HG03097 (cell line): ENCODE results near the gene SIK3.
A peak's percentile ranks its signal among the peaks of the same experiment; 100 is the strongest.

Experiments used
- ATAC-seq: cut with Tn5 transposase; IDR thresholded peaks from one replicate; pipeline ENCODE4 v1.9.1; 2021; ENCODE audit not compliant: unreplicated experiment, low FRiP score

SIK3 gene

DNA sequence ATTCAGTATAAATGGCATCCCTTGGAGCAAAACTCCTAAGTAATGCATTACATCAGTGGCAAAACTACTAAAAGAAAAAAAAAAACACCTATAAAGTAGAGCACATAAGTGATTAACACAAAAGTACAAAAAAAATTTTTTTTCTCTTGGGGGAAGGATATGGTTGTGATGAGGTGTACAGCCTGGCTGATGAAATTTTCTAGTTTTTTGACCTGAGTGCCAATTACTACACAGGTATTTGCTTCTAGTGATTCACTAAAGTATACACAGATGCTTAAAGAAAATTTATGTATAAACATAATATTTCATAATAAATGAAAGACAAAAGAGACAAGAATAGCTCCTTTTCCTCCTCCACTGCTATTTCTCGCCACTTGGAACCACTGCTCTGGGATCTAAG, 189.0 kb downstream of the SIK3 start:
- ATAC-seq, result no peak

DNA sequence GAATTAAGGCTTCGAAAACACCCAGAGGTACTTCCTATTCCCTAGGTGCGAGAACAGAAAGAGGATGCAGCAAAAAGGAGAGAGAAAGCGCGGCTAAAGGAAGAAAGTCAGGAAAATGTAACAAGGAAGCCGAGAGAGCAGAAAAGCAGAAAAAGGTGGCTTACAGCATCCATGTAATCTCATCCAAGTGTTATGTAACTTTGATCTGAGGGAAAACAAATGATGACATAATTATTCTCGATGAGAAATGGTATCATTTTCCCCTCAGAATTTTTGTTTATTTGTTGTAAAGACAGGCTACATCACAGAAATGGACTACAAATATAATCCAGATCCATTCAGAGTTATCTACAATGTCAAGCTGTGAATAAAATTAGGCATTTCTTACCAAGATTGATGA, 191.7 kb downstream of the SIK3 start:
- ATAC-seq, result no peak

DNA sequence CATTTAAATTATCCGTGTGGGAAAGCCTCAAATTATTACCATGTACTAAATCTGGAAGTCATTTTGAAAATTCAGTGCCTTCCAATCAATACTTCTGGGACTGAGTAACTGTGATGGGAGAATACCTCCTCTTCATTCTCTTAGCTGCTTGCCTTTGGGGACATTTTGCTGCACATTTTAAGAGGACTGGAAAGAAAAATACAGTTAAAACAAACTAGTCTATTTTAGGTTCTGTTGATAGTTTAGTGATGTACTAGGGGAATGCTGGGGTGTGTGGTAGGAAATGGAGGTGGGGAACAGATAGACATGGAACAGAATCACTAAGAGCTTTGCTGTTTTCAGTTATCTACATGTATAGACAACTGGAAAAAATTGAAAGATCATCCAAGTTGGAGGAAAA, 195.1 kb downstream of the SIK3 start:
- no peak for ATAC-seq

- no peak for ATAC-seq
Measured at GRCh38 chr11:116901964-116902688, 196.1 kb downstream of the SIK3 start.

- no peak for ATAC-seq
Measured at GRCh38 chr11:116901211-116901610, 197.0 kb downstream of the SIK3 start.

- ATAC-seq, result no peak
Measured at GRCh38 chr11:116896211-116896610, 202.0 kb downstream of the SIK3 start.

DNA sequence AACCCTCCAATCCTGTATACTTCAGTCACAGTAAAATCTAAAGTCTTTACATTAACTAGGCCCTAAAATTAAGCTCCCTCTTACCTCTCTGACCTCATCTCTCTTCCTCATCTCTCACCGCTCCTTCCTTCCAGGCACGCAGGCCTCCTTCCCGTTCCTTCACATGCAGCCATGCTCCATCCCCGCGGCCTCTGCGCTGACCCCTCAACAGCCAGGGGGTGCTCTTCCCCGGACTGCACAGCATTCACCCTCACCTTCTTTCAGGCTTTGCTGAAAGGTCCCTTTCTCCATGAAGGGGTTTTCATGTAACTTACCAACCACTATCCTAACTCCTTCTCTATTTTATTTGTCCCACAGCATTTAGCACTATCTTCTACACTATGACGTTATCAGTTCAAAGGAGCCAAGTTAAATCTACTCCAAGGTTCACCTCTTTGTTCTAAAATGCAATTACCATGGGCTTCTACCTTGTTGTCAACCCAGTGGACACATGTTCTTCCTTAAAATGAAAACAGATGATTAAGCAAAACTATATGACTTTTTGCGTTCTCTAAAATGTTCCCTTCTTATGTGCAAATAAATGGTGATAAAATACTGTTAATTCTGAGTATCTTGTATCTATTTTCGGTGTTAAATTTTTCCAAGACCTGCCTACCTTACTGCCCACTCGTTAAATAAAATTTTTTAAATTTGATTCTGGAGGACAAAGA, 203.0 kb downstream of the SIK3 start:
- no peak for ATAC-seq

- no peak for ATAC-seq
Measured at GRCh38 chr11:116893906-116894305, 204.3 kb downstream of the SIK3 start.

DNA sequence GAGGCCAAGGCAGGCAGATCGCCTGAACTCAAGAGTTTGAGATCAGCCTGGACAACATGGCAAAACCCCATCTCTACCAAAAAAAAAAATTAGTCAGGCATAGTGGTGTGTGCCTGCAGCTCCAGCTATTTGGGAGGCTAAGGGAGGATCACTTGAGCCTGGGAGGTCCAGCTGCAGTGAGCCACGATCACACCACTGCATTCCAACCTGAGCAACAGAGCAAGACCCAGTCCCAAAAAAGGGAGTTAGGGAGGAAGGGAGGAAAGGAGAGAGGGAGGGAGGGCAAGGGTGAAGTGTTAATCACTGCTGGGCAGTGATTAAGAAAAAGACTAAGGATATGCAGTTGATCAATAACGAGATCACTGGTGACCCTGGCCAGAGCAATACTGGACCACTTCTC, 204.8 kb downstream of the SIK3 start:
- no peak for ATAC-seq

- ATAC-seq, result no peak
Measured at GRCh38 chr11:116892374-116892773, 205.9 kb downstream of the SIK3 start.

GRCh38 chr11:116891746-116892145, 206.5 kb downstream of the SIK3 start:
- ATAC-seq, result no peak

DNA sequence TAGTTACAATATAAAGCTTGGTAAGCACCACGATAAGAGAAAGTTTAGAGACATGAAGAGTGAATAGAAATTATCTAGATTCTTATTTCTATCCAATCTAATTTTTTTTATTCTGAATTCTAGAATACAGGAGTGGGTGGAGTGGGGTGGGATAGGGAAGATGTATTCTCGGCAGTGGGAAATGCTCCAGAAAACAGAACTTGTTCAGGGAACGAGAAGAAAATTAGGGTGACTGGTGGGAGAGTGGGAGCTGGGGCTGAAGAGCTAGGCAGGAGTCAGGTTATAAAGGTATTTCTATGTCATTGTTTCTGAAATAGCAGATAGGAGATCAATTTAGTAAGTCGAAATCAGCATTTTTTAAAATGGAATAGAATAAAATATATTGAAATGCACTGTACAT, 207.6 kb downstream of the SIK3 start:
- ATAC-seq, result no peak

DNA sequence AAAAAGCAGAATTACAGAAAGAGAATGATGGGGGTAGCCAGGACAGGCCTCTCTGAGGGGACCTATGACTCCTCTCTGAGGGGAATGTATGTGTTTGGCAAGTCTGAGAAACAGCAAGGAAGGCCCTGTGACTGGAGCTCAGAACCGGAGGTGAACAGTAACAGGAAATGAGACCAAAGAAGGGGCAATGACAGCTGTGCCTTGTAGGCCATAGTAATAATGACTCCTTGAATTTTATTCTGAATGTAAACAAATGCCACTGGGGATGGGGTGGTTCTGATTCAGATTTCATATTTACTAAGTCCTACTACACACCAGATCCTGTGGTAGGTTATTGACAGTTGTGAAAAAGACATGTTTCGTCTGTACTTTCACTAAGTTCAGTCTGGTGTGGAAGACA, 208.0 kb downstream of the SIK3 start:
- ATAC-seq, result peak; percentile 81

GRCh38 chr11:116888884-116889549, 209.2 kb downstream of the SIK3 start:
- no peak for ATAC-seq

GRCh38 chr11:116888024-116888423, 210.2 kb downstream of the SIK3 start:
- ATAC-seq, result no peak

GRCh38 chr11:116885951-116886655, 212.1 kb downstream of the SIK3 start:
- no peak for ATAC-seq

DNA sequence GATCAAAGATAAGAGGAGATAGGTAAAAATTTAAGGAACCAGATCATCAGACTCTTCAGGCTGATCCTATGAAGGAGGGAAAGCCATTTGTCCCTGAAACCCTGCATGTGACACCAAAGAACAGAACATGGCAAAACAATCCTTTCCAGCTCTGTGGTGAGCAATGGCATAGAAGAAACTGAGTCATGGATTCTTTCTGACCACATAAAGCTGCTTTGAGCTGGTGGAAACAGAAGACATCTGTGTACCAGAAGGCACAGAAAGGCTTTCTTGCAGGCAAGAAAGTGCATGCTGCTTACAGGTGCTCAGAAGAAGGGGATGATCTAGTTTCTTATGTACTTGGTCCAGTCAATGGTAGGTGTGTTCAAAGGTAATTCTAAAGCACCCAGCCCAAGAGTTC, 215.8 kb downstream of the SIK3 start:
- ATAC-seq, result no peak

GRCh38 chr11:116881143-116881542, 217.1 kb downstream of the SIK3 start:
- ATAC-seq, result no peak

DNA sequence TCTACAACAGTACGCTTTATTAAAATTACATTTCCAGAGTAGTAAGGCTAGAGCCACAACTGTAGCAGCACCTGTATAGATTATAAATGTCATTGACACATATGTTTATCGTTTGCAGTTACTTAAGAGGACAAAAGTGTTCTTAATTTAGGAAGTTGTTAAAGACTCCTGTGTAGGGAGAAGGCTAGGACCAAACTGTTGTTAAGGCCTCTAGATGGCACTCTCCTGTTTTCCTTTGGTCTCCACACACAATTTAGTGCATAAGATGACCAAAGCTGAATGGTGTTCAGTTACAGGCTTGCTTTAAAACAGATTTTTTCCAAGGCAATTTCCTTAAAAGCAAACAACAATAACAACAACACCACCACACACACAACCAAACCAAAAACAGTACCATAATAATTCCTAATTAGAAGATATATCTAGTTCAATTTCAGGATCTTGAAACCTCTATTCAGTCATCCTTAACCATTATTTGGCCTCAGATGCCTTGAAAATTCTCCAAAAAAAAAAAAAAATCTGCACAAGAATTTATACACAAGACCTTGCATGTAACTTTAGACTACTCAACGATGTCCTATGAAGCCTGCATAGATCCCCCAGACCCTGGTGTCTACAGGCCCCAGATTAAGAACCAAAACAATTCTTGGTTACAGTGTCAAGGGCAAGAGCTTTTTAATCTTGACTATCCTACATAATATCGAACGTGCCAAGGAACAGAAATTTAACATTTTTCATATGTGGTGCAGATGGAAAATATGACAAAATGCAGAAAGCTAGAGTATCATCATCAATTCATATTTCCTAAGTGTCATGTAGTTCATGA, 218.2 kb downstream of the SIK3 start:
- no peak for ATAC-seq

DNA sequence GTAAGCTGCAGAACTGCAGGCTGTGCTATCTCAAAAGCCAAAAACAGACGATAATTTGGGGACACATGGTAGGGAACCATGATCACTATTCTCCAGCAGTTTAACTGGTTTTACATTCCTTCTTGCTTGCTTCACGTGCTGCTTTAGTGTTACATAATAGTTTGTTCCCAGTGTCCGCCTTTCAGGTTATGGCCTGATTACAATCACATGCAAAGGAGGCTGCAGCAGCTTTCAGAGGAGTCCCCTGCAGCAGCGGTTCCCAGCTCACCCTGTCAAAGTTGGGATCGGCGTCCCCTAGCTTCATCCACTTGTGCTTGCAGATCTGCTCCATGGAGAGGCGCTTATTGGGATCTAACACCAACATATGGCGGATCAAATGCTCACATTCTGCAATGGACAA, 221.6 kb downstream of the SIK3 start:
- ATAC-seq, result no peak
